MM.1S (cell line): ENCODE measurements around the gene CAD.

Source experiments
- DNase-seq: peaks from one replicate; pipeline ENCODE4 v3.0.0-alpha.2; 2015
- H2AFZ ChIP-seq: fragments of 300-600 bp; sonication (generic); 2 replicates; pipeline ENCODE4 v1.6.0; 2016; ENCODE audit warnings: antibody characterized with exemption, low read length
- H3F3A ChIP-seq: fragments of 300-600 bp; sonication (generic); 2 replicates; pipeline ENCODE4 v1.6.1; 2016; ENCODE audit warnings: mild to moderate bottlenecking, antibody characterized with exemption, low read length, moderate library complexity, mixed read lengths; ENCODE audit not compliant: insufficient read depth
- H3K27ac ChIP-seq: fragments of 300-600 bp; sonication (generic); 2 replicates; pipeline ENCODE4 v1.5.1; 2016; ENCODE audit warnings: mild to moderate bottlenecking, low read length
- H3K27me3 ChIP-seq: fragments of 300-600 bp; sonication (generic); replicated peaks from 2 replicates; pipeline ENCODE4 v1.6.0; 2016; ENCODE audit warnings: low read length; ENCODE audit not compliant: insufficient read depth
- H3K36me3 ChIP-seq: fragments of 300-600 bp; sonication (generic); replicated peaks from 2 replicates; pipeline ENCODE4 v1.6.1; 2016; ENCODE audit warnings: mild to moderate bottlenecking, low read length, mixed read lengths; ENCODE audit not compliant: insufficient read depth
- H3K4me1 ChIP-seq: fragments of 300-600 bp; sonication (generic); 2 replicates; pipeline ENCODE4 v1.6.1; 2016; ENCODE audit warnings: low read length, mixed read lengths
- H3K4me2 ChIP-seq: fragments of 300-600 bp; sonication (generic); 2 replicates; pipeline ENCODE4 v1.6.0; 2016; ENCODE audit warnings: low read depth, low read length
- H3K4me3 ChIP-seq: fragments of 300-600 bp; sonication (generic); 2 replicates; pipeline ENCODE4 v1.5.1; 2016; ENCODE audit warnings: low read length, mixed read lengths
- H3K79me2 ChIP-seq: fragments of 300-600 bp; sonication (generic); 2 replicates; pipeline ENCODE4 v1.6.1; 2016; ENCODE audit warnings: mixed run types, low read length, mixed read lengths
- H3K9ac ChIP-seq: fragments of 300-600 bp; sonication (generic); 2 replicates; pipeline ENCODE4 v1.6.1; 2016; ENCODE audit warnings: low read length, mixed read lengths
- H3K9me2 ChIP-seq: fragments of 300-600 bp; sonication (generic); replicated peaks from 2 replicates; pipeline ENCODE4 v1.6.1; 2016; ENCODE audit warnings: mild to moderate bottlenecking, low read length, mixed read lengths; ENCODE audit not compliant: insufficient read depth
- H3K9me3 ChIP-seq: fragments of 300-600 bp; sonication (generic); replicated peaks from 2 replicates; pipeline ENCODE4 v1.6.1; 2016; ENCODE audit warnings: mild to moderate bottlenecking, low read length, mixed read lengths; ENCODE audit not compliant: insufficient read depth
- H4K20me1 ChIP-seq: fragments of 300-600 bp; sonication (generic); 2 replicates; pipeline ENCODE4 v1.6.1; 2016; ENCODE audit warnings: mild to moderate bottlenecking, low read length, moderate library complexity, mixed read lengths; ENCODE audit not compliant: insufficient read depth
- EZH2 ChIP-seq: fragments of 300-600 bp; sonication (generic); optimal IDR thresholded peaks from 2 replicates; pipeline ENCODE3; 2017; ENCODE audit warnings: low read depth, mild to moderate bottlenecking, antibody characterized with exemption, low read length, mixed read lengths
- EZH2phosphoT487 ChIP-seq: fragments of 300-600 bp; sonication (generic); IDR thresholded peaks from 2 replicates; pipeline ENCODE4 v1.6.1; 2018; ENCODE audit warnings: antibody characterized with exemption, low read length
- TF ChIP-seq, protein P1 (sequence below): fragments of 300-600 bp; sonication (generic); IDR thresholded peaks from 2 replicates; pipeline ENCODE4 v1.5.1; 2016; ENCODE audit warnings: antibody characterized with exemption, low read length, mixed read lengths

Gene CAD

DNA sequence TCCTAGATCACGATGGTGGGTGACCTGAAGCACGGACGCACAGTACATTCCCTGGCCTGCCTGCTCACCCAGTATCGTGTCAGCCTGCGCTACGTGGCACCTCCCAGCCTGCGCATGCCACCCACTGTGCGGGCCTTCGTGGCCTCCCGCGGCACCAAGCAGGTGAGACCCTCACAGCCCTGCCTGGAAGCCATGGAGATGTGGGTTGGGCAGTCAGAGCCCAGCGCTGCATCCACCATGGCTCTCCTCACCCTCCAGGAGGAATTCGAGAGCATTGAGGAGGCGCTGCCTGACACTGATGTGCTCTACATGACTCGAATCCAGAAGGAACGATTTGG is 25.4 kb downstream of the CAD start:
- Histone ChIP-seq H3K4me3 (no peak overlapping the region), H3K79me2 (no peaks in the 10 kb centered on the region), H3K9me3 (no peaks in the 10 kb centered on the region), H2AFZ (no peak overlapping the region), H4K20me1 (no peaks in the 10 kb centered on the region), H3K4me1 (no peaks in the 10 kb centered on the region), H3F3A (no peaks in the 10 kb centered on the region), H3K27ac (no peak overlapping the region), H3K36me3 (peaks cover 5% of the 10 kb centered on the region; the same call in 1 of the 2 replicates), H3K9me2 (no peaks in the 10 kb centered on the region), H3K27me3 (no peaks in the 10 kb centered on the region), H3K9ac (no peak overlapping the region), H3K4me2 (no peak overlapping the region)
- no peak for DNase-seq
- TF ChIP-seq, protein P1, sequence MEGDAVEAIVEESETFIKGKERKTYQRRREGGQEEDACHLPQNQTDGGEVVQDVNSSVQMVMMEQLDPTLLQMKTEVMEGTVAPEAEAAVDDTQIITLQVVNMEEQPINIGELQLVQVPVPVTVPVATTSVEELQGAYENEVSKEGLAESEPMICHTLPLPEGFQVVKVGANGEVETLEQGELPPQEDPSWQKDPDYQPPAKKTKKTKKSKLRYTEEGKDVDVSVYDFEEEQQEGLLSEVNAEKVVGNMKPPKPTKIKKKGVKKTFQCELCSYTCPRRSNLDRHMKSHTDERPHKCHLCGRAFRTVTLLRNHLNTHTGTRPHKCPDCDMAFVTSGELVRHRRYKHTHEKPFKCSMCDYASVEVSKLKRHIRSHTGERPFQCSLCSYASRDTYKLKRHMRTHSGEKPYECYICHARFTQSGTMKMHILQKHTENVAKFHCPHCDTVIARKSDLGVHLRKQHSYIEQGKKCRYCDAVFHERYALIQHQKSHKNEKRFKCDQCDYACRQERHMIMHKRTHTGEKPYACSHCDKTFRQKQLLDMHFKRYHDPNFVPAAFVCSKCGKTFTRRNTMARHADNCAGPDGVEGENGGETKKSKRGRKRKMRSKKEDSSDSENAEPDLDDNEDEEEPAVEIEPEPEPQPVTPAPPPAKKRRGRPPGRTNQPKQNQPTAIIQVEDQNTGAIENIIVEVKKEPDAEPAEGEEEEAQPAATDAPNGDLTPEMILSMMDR, result no peak

GRCh38 chr2:27243391-27244130 is 26.4 kb downstream of the CAD start:
- no peak for DNase-seq
- Histone ChIP-seq H3K9me3 (no peaks in the 10 kb centered on the region), H4K20me1 (no peaks in the 10 kb centered on the region), H3K9me2 (no peaks in the 10 kb centered on the region), H3F3A (no peaks in the 10 kb centered on the region), H3K4me2 (no peak overlapping the region), H3K36me3 (0 out of 2 replicates have a peak, but pooled peaks cover 5% of the 10 kb centered on the region), H3K27ac (no peak overlapping the region), H3K4me3 (no peak overlapping the region), H3K79me2 (no peaks in the 10 kb centered on the region), H3K27me3 (no peaks in the 10 kb centered on the region), H3K4me1 (no peaks in the 10 kb centered on the region), H2AFZ (no peak overlapping the region), H3K9ac (no peak overlapping the region)
- TF ChIP-seq EZH2phosphoT487 (no peak), EZH2 (no peak)
- TF ChIP-seq, protein P1, result no peak

GRCh38 chr2:27245116-27245515 is 27.9 kb downstream of the CAD start:
- TF ChIP-seq EZH2, result no peak
- H3K79me2 ChIP-seq, result no peaks in the 10 kb centered on the region
- H3K27me3 ChIP-seq, result no peaks in the 10 kb centered on the region
- DNase-seq, result no peak
- H3F3A ChIP-seq, result no peaks in the 10 kb centered on the region
- H3K9me3 ChIP-seq, result no peaks in the 10 kb centered on the region
- no peak overlapping the region for H3K4me2 ChIP-seq
- H3K9me2 ChIP-seq, result no peaks in the 10 kb centered on the region
- H3K4me1 ChIP-seq, result no peaks in the 10 kb centered on the region
- no peak overlapping the region for H2AFZ ChIP-seq
- no peak overlapping the region for H3K4me3 ChIP-seq
- no peak overlapping the region for H3K27ac ChIP-seq
- no peaks in the 10 kb centered on the region for H4K20me1 ChIP-seq
- 0 out of 2 replicates have a peak, but pooled peaks cover 5% of the 10 kb centered on the region for H3K36me3 ChIP-seq
- H3K9ac ChIP-seq, result no peak overlapping the region

GRCh38 chr2:27245626-27246025 is 28.5 kb downstream of the CAD start:
- H3K9me3 ChIP-seq, result no peaks in the 10 kb centered on the region
- no peak overlapping the region for H3K9ac ChIP-seq
- no peaks in the 10 kb centered on the region for H3K9me2 ChIP-seq
- no peak for DNase-seq
- H3K27ac ChIP-seq, result no peak overlapping the region
- H3K4me2 ChIP-seq, result no peak overlapping the region
- H3K36me3 ChIP-seq, result 0 out of 2 replicates have a peak, but pooled peaks cover 5% of the 10 kb centered on the region
- no peak for TF ChIP-seq EZH2
- no peak for TF ChIP-seq EZH2phosphoT487
- TF ChIP-seq, protein P1, result no peak
- H3K27me3 ChIP-seq, result no peaks in the 10 kb centered on the region
- no peaks in the 10 kb centered on the region for H3F3A ChIP-seq
- no peaks in the 10 kb centered on the region for H4K20me1 ChIP-seq
- H2AFZ ChIP-seq, result no peak overlapping the region
- H3K4me1 ChIP-seq, result no peaks in the 10 kb centered on the region
- no peaks in the 10 kb centered on the region for H3K79me2 ChIP-seq
- H3K4me3 ChIP-seq, result no peak overlapping the region
